ENCODE results near the gene NT5C. TPM values are rescaled to one million over a fixed set of nuclear protein-coding genes. Genes with fewer than 3 reads are reported as not detected.
A peak's percentile ranks its signal among the peaks of the same experiment; 100 is the strongest.

Gene NT5C
- polyA plus RNA-seq, 1 donor: 40.0 TPM

DNA sequence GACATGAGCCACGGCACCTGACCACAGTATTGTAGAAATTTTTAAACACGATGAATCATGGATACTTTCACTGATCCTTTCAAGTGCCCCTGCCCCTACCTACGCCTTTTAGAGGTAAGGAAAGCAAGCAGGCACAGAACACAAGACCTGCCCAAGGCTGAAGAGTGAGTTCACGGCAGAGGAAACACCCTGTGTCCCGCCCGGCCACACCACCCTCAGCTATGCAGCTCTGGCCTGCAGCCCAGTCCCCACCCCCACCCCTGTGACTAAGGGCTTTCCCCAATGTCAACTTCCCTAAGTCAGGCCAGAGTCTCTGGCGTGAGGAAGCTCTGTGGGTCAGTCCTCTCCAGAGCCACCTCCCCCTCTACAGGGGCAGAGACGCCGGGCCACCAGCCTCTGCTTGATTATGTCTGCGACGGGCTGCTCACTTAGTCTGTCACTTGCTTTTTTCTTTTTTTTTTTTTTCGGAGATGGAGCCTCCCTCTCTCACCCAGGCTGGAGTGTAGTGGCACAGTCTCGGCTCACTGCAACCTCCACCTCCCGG is 35.4 kb downstream of the NT5C start:
- DNase-seq: no peak

- no peak for DNase-seq
Observed at GRCh38 chr17:75094871-75095399, 36.6 kb downstream of the NT5C start.

DNA sequence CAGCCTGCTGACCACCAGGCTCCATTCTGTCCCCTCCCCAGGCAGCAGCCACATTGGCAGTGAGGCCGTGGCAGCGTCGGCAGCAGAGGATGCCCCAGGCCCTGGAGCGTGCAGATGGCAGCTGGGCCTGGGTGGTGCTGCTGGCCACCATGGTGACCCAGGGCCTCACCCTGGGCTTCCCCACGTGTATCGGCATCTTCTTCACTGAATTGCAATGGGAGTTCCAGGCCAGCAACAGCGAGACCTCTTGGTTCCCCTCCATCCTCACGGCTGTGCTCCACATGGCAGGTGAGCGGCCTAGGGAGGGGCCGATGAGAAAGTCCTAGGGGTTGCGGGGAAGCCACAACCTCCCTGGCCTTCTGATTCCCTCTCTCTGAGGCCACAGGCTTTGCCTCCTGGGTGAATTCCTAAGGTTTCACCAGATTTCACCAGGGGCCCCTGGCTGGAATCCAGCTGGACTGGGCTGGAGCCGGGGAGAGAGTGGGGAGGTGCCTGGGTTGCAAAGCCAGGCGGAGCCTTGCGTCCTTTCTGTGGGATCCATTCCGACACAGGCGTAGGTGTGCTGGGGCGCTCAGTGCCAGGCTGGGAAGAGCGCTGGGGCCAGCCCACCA is 37.9 kb downstream of the NT5C start:
- no peak for DNase-seq

DNA sequence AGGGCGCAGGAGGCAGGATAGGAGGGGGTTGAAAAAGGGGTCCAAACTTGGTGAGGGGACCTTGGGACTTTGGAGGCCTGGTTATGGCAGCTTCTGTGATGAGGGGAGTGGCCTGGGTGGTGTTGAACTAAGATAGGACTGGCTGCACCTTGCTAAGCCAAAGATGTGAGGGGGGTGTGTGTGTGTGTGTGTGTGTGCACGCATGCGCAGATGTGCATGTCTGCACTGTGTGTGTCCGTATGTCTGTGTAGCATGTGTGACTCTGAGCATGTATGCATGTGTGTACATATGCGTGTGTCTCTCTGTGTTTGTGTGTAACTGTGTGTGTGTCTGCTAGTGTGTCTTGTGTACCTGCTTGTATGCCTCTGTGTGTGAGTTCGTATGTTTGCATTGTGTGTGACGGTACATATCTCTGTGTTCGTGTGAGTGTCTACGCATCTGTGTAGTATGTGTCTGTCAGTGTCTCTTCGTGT is 39.7 kb downstream of the NT5C start:
- DNase-seq: no peak

GRCh38 chr17:75090871-75091854 is 40.4 kb downstream of the NT5C start:
- no peak for DNase-seq

DNA sequence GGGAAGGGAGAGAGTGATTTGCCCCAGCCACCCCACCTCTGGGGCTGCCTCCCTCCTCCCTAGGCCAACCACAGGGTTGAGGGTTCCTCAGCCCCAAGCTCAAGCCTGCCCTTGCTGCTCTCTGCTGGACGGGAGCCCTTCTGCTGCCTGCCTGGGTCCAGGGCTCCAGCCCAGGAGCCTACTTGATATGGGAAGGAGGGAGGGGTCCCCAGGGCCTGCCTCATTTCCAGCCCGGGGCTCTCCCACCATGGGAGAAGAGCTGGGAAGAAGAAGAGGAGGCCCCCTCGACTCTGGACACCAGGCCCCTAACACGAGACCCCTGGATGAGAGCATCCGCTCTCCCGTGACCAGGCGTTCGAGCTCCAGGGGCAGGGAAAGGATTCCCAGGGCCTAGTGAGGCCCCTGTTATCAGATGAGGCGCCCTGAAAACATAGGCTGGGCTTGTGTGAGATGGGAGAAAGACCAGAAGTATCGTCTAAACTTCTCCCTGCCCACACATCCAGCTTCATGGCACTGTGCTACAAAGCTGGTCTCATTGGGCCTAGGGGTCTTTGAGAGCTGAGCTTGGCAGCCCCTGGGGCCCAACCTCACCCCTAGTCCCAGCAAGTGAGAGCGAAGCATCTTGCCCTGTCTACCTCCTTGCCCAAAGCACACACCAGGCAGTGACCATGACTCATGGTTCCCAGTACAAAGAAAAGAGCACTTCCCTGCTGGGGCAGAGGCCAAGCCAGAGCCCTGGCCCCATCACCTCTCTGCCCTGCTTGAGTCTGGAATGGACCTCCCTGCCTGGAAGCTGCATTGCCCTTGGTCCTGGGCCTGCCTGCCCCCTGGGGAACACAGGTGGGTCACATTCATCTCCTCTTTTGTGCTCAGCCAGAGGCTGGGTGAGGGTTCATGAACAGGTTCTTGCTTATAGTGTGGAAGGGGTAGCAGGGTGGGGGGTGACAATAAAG is 42.8 kb downstream of the NT5C start:
- DNase-seq: no peak

DNA sequence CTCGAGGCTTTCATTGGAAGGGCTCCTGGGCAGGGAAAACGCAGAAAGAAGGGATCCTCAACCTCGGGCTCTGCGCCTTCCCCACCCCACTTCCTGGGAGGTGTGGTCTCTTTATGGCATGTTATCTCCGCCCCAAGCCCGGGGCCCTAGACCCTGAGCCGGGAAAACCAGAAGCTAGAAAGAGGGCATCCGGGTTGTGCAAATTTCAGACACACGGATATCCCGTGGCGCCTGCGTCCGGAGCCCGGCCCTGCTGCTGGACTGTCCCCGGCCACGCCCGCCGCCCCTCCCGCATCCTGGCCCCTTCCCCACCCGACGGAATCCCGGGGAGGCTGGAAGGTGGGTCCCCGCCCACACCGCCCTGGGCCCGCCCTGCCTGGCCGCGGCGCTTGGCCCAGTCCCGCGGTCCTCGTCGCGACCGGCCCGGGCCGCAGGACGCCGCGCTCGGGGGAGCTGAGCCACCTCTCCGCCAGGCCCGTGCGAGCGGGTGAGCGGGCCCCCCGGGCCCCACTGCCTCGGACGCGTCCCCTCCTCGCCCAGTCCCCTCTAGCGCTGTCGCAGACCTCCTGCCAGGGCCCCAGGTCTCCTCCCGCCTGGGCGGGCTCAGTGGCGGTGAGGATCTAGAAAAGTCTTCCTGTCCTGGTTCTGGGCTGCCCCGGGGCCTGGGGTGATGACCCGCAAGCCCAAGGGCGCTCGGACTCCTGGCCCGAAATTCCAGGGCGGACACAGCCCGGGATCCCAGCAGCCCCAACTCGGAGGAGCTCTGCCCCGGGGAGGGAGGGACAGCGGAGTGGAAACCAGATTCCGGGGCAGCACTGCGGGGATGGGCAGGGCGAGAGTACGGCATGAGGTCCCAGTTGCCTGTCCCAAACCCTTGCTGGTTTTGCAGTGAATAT is 43.7 kb downstream of the NT5C start, which contains the start of gene SLC16A5:
Gene SLC16A5 (plus strand): TSS at position 397 of the 896 bp plus-strand sequence. CDS start 5,683 bp downstream, outside the sequence.
- DNase-seq: peak; percentile 83

GRCh38 chr17:75087182-75087557 is 44.4 kb downstream of the NT5C start:
- DNase-seq: no peak

DNA sequence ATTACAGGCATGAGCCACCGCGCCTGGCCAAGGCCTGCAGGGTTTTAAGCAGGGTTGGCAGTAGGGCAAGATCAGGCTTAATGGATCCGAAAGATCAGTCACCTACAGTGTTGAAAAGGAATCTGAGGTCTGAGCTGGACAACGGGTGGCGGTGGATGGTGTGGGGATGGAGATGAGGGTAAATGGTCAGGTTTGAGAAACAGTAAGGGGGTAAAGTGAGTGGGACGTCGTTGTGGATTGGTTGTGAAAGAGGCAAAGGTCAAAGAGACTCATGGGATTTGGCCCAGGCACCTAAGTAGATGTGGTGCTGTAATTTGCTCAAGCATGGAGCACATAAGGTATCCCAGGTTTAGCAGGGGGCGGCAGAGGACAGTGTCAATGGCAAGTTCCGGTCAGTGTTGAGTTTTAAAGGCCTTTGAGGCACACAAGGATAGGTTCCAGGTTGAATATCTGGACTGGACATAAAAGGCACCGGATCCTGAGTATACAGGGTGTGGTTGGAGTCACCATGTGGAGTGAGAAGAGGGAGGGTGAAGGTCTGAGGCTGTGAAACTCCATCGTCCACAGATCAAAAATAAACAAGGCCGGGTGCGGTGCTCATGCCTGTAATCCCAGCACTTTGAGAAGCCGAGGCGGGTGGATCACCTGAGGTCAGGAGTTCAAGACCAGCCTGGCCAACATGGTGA is 44.9 kb downstream of the NT5C start:
- DNase-seq: no peak

DNA sequence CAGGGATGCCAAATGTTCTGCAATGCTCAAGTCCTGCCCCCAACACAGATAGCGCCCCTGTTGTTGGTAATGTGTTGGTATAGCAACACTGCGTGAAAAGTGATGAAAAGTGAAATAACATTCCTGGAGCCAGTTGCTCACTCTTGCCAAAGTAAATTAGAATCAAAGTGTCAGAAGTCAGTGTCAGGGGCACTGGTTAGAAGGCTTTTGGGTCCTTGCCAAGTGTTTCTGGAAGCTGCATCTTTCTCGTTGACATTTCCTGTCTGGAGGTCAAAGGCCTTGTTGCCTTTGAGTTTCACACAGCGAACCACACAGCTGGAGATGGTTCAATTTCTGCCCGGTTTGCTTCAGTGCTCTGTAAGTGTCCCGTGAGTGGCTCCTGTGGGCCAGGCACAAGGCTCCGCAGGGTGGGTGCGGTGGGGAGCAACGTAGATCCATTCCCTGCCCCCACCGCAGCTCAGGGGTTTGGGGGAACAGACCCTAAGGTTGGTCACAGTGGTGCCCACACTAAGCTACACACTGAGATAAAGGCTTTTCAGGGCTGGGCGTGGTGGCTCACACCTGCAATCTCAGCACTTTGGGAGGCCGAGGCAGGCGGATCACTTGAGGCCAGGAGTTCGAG is 47.4 kb downstream of the NT5C start:
- no peak for DNase-seq

GRCh38 chr17:75082683-75083082 is 48.9 kb downstream of the NT5C start:
- no peak for DNase-seq

GRCh38 chr17:75081611-75082540 is 49.7 kb downstream of the NT5C start:
- no peak for DNase-seq

Other genes with a start within 250 kb of the NT5C start
- 0.80 TPM for gene FADS6, start 238.1 kb downstream of the NT5C start, polyA plus RNA-seq (ENCODE audit: insufficient read length)
- 0.70 TPM for gene USH1G, start 208.5 kb downstream of the NT5C start, polyA plus RNA-seq (ENCODE audit: insufficient read length)
- not detected for gene OTOP2, start 207.5 kb downstream of the NT5C start, polyA plus RNA-seq (ENCODE audit: insufficient read length)
- not detected for gene OTOP3, start 195.8 kb downstream of the NT5C start, polyA plus RNA-seq (ENCODE audit: insufficient read length)
- gene HID1, start 159.0 kb downstream of the NT5C start, polyA plus RNA-seq (ENCODE audit: insufficient read length): 10.8 TPM
- gene CDR2L, start 144.1 kb downstream of the NT5C start, polyA plus RNA-seq (ENCODE audit: insufficient read length): 8.0 TPM
- 28.0 TPM for gene MRPL58, start 119.1 kb downstream of the NT5C start, polyA plus RNA-seq (ENCODE audit: insufficient read length)
- 325 TPM for gene ATP5PD, start 84.8 kb downstream of the NT5C start, polyA plus RNA-seq (ENCODE audit: insufficient read length)
- 30.4 TPM for gene KCTD2, start 84.5 kb downstream of the NT5C start, polyA plus RNA-seq (ENCODE audit: insufficient read length)
- 29.5 TPM for gene SLC16A5, start 43.8 kb downstream of the NT5C start, polyA plus RNA-seq (ENCODE audit: insufficient read length)
- gene ARMC7, start 21.8 kb downstream of the NT5C start, polyA plus RNA-seq (ENCODE audit: insufficient read length): 14.0 TPM
- 86.1 TPM for gene JPT1, start 22.8 kb upstream of the NT5C start, polyA plus RNA-seq (ENCODE audit: insufficient read length)
- 705 TPM for gene SUMO2, start 51.2 kb upstream of the NT5C start, polyA plus RNA-seq (ENCODE audit: insufficient read length)
- 84.0 TPM for gene NUP85, start 73.9 kb upstream of the NT5C start, polyA plus RNA-seq (ENCODE audit: insufficient read length)
- gene GGA3, start 129.9 kb upstream of the NT5C start, polyA plus RNA-seq (ENCODE audit: insufficient read length): 49.1 TPM
- 73.9 TPM for gene MRPS7, start 130.1 kb upstream of the NT5C start, polyA plus RNA-seq (ENCODE audit: insufficient read length)
- 19.2 TPM for gene MIF4GD, start 139.5 kb upstream of the NT5C start, polyA plus RNA-seq (ENCODE audit: insufficient read length)
- 7.2 TPM for gene SLC25A19, start 157.7 kb upstream of the NT5C start, polyA plus RNA-seq (ENCODE audit: insufficient read length)